Measurements from ENCODE around the gene APPL1. TPM values are rescaled to one million over a fixed set of nuclear protein-coding genes. Genes with fewer than 3 reads are reported as not detected.

The APPL1 gene
- total and polyA plus RNA-seq, 10 of the 15 experiments (the other 5 are each of a cell fraction or from before 2014, with no cell fraction given): 15.0 to 77.6 (median 40.2) TPM

DNA sequence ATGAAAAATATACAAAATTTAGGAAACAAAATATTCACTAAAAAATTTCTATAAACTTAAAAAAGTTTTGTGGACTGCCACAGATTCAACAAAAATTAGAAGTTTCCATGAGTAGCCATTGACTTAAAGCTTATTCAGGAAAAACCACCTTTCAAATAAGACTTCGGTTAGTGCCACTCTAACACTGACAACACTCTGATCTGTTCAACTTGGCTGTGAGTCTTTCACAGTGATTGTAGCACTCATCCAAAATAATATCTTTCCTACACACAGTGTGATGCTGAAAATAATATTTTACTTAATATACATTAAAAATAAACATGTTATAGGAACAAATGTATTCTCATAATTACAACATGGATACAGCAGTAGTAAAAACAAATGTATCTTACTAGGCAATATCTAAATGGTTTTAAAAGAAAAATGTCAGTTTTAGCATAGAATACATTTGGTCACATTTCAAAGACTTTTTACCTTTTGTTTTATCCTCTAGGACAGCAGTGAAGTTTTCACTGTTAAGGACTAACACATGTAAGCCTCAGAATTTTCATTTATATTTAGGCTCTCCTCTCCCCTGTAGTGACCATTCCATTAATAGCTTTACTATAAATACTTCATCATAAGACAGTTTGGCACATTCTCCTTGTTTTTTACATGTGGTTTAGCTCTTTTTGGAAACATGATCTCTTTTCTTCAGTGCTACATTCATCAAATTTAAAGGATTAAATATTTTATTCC lies 64.8 kb downstream of the APPL1 start, which contains the start of gene ASB14:
ASB14 (minus strand) TSS at position 527 of the 738 bp plus-strand sequence. CDS start 652 bp downstream, outside the sequence.
- Histone ChIP-seq H2AFZ (ENCODE audit: control insufficient read depth, low read depth, low read length) (no peak within 1 kb of the TSS), H3K4me2 (ENCODE audit: control insufficient read depth, insufficient read depth) (no peak within 1 kb of the TSS), H3K9me3 (replicated peaks; ENCODE audit: control insufficient read depth, insufficient read depth, low read length) (no peaks in the 10 kb centered on the region), H3K79me2 (ENCODE audit: control insufficient read depth, insufficient read depth, low read length) (no peaks in the 10 kb centered on the region), H3K36me3 (ENCODE audit: control insufficient read depth in 2 of 2, insufficient read depth in 2 of 2, low read length in 1 of 2) (no peaks in the 10 kb centered on the region), H3K27me3 (replicated peaks in 1 of 2; ENCODE audit: control insufficient read depth in 2 of 2, insufficient read depth in 2 of 2, low read length in 1 of 2) (no peaks in the 10 kb centered on the region), H3K27ac (ENCODE audit: control insufficient read depth, insufficient read depth) (no peak within 1 kb of the TSS), H3K4me1 (ENCODE audit: control insufficient read depth, insufficient read depth, low read length) (no peaks in the 10 kb centered on the region), H3K4me3 (no peak within 1 kb of the TSS), H4K20me1 (ENCODE audit: control insufficient read depth, insufficient read depth) (no peaks in the 10 kb centered on the region), H3K9ac (ENCODE audit: control insufficient read depth, insufficient read depth, low read length) (no peak within 1 kb of the TSS)
- no TSS peak for BruUV-seq (replicated peaks)
- ChIA-PET SMC1A (ENCODE audit: uncharacterized antibody, unreplicated experiment) (interaction anchor here (0.6 to 1.7 kb wide), 3 partner anchors 9 to 1534 kb away, joined by 3 to 4 read pairs (median 3); no protein-coding TSS in a partner anchor), CTCF (interaction anchor here (0.9 kb wide), 1 partner anchor 9 kb away, joined by 3 read pairs; no protein-coding TSS in a partner anchor), POLR2A (no interaction called here), RAD21 (ENCODE audit: unreplicated experiment) (no interaction called here)
- DNase-seq (ENCODE audit: low read depth, low spot score) (no peak), FAIRE-seq (no peak), ATAC-seq (no peak)
- in situ Hi-C loops (cut with MboI) (no loop called here), intact Hi-C loops (cut with micrococcal nuclease; ENCODE audit: unreplicated experiment) (no loop called here)
- WGBS (ENCODE audit: insufficient coverage, insufficient replicate concordance, low lambda C conversion rate, missing lambda C conversion rate): 95% methylated on average over 1 of the region's 1 CpG
- no peak for TF ChIP-seq IKZF2 (IDR thresholded peaks at IDR 0.05)
- TF ChIP-seq, protein P1, sequence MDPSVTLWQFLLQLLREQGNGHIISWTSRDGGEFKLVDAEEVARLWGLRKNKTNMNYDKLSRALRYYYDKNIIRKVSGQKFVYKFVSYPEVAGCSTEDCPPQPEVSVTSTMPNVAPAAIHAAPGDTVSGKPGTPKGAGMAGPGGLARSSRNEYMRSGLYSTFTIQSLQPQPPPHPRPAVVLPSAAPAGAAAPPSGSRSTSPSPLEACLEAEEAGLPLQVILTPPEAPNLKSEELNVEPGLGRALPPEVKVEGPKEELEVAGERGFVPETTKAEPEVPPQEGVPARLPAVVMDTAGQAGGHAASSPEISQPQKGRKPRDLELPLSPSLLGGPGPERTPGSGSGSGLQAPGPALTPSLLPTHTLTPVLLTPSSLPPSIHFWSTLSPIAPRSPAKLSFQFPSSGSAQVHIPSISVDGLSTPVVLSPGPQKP (IDR thresholded peaks at IDR 0.05; ENCODE audit: low read depth, low read length): no peak
- no peak for TF ChIP-seq SMAD1 (IDR thresholded peaks at IDR 0.05; ENCODE audit: low read depth, partially characterized antibody)
- TF ChIP-seq NFYA (IDR thresholded peaks at IDR 0.05; ENCODE audit: borderline replicate concordance, low read depth, low read length): no peak

All from GM12878 (cell line).